Measurements from ENCODE around the gene WNK1.
A peak's percentile ranks its signal among the peaks of the same experiment; 100 is the strongest.
"Not testable (repeated sequence)": the region's sequence is repeated elsewhere in the genome, so short reads cannot be mapped to it uniquely, and the experiment has no call there.

WNK1 gene

GRCh38 chr12:915090-915489 is 162.7 kb downstream of the WNK1 start:
- DNase-seq, result no peak

- DNase-seq, result no peak
These were observed 163.9 kb downstream of the WNK1 start for GRCh38 chr12:916240-916639.

- DNase-seq, result no peak
These were observed 164.5 kb downstream of the WNK1 start for GRCh38 chr12:916712-917445.

- DNase-seq, result no peak
These were observed 168.3 kb downstream of the WNK1 start for GRCh38 chr12:920676-921075.

- DNase-seq, result no peak
These were observed 169.9 kb downstream of the WNK1 start for GRCh38 chr12:922285-922684.

- DNase-seq, result no peak
These were observed 174.3 kb downstream of the WNK1 start for GRCh38 chr12:926641-927040.

- DNase-seq, result no peak
These were observed 178.7 kb downstream of the WNK1 start for GRCh38 chr12:931060-931459.

GRCh38 chr12:931591-931990 is 179.2 kb downstream of the WNK1 start:
- DNase-seq, result no peak

GRCh38 chr12:935891-936290 is 183.5 kb downstream of the WNK1 start:
- DNase-seq, result not testable (repeated sequence)

GRCh38 chr12:936377-937345 is 184.3 kb downstream of the WNK1 start:
- DNase-seq, result no peak

GRCh38 chr12:938810-939209 is 186.4 kb downstream of the WNK1 start:
- DNase-seq, result no peak

- no peak for DNase-seq
These were observed 190.7 kb downstream of the WNK1 start for GRCh38 chr12:943051-943450.

- no peak for DNase-seq
These were observed 191.8 kb downstream of the WNK1 start for GRCh38 chr12:944211-944610.

GRCh38 chr12:946212-946611 is 193.8 kb downstream of the WNK1 start:
- no peak for DNase-seq

- DNase-seq, result peak; percentile 15
These were observed 194.3 kb downstream of the WNK1 start for GRCh38 chr12:946631-947030.

GRCh38 chr12:948238-948637 is 195.9 kb downstream of the WNK1 start:
- DNase-seq, result no peak

GRCh38 chr12:949453-950191 is 197.2 kb downstream of the WNK1 start, which contains the start of gene RAD52:
RAD52 (minus strand) TSS chr12:949694; CDS start chr12:933058, 16,636 bp downstream.
- DNase-seq, result peak; percentile 99

GRCh38 chr12:951176-951575 is 198.8 kb downstream of the WNK1 start:
- DNase-seq, result no peak

- DNase-seq, result peak; percentile 86
These were observed 201.4 kb downstream of the WNK1 start for GRCh38 chr12:953776-954175.

GRCh38 chr12:954741-955140 is 202.4 kb downstream of the WNK1 start:
- peak; percentile 58 for DNase-seq

GRCh38 chr12:955939-956338 is 203.6 kb downstream of the WNK1 start:
- no peak for DNase-seq

- no peak for DNase-seq
These were observed 206.3 kb downstream of the WNK1 start for GRCh38 chr12:958588-959123.

Data from fibroblast of skin of right biceps (primary cell).